ENCODE measurements around the gene APOF. TPM values are rescaled to one million over a fixed set of nuclear protein-coding genes. Genes with fewer than 3 reads are reported as not detected.
A peak's percentile ranks its signal among the peaks of the same experiment; 100 is the strongest.

The APOF gene
- total and polyA plus RNA-seq, 9 of the 15 experiments (the other 6 are each of a cell fraction or from before 2014, with no cell fraction given) = 0.09 to 0.15 (median 0.12) TPM; not detected in 5

DNA sequence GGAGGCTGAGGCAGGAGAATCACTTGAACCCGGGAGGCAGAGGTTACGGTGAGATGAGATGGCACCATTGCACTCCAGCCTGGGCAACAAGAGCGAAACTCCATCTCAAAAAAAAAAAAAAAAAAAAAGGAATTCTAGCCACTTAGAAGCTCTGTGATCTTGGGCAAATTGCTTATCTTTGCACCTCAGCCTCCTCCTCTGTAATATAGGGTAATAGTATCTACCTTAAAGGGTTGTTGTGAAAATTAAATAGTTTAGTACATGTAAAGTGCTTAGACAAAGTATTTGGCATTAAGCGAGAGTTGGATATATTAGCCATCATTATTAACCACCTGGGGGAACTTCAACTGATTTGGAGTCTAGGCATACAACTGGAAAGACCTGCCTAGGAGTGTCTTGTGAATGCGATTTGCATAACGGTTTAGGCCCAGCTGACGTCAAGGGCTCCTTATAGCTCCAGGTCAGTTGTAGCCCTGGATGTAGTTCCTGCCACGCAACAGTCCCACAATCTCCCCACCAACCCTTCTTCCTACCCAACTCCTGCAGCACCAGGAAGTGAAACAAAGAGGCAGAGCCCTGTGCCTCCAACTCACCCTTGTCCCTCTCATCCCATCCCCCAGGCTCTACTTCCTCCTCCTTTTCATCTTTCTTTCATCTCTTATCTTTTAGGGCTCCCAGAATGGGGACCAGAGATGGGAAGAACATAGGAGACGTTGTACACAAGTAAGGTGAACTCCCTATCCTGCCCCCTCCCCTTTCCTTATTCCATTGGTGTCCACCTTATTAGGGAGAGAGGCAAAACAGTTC lies 26.1 kb downstream of the APOF start (continued):
- TF ChIP-seq ZFPM2 (CRISPR knock-in tag; IDR thresholded peaks at IDR 0.05) (no peak), RREB1 (CRISPR knock-in tag; IDR thresholded peaks at IDR 0.05) (peak; percentile 76; the same call in 1 of the 2 replicates), PURB (CRISPR knock-in tag; IDR thresholded peaks at IDR 0.05; ENCODE audit: low read depth) (no peak), ZKSCAN1 (IDR thresholded peaks at IDR 0.05; ENCODE audit: low read depth, low read length) (no peak), SAFB2 (IDR thresholded peaks at IDR 0.05; ENCODE audit: borderline replicate concordance, low read depth, low read length, severe bottlenecking) (no peak), NFIC (IDR thresholded peaks at IDR 0.05) (peak; percentile 22; the same call in 1 of the 2 replicates), PCBP2 (IDR thresholded peaks at IDR 0.05; ENCODE audit: low read depth, low read length, poor library complexity, severe bottlenecking) (no peak), LCOR (CRISPR knock-in tag; IDR thresholded peaks at IDR 0.05) (no peak), NR2C2 (CRISPR knock-in tag; IDR thresholded peaks at IDR 0.05) (peak; percentile 83), NR2C2 (tag; IDR thresholded peaks at IDR 0.05) (peak; percentile 97), ARID1B (IDR thresholded peaks at IDR 0.05) (peak; percentile 56), ELF2 (CRISPR knock-in tag; IDR thresholded peaks at IDR 0.05) (peak; percentile 83)
- TF ChIP-seq, protein P1, sequence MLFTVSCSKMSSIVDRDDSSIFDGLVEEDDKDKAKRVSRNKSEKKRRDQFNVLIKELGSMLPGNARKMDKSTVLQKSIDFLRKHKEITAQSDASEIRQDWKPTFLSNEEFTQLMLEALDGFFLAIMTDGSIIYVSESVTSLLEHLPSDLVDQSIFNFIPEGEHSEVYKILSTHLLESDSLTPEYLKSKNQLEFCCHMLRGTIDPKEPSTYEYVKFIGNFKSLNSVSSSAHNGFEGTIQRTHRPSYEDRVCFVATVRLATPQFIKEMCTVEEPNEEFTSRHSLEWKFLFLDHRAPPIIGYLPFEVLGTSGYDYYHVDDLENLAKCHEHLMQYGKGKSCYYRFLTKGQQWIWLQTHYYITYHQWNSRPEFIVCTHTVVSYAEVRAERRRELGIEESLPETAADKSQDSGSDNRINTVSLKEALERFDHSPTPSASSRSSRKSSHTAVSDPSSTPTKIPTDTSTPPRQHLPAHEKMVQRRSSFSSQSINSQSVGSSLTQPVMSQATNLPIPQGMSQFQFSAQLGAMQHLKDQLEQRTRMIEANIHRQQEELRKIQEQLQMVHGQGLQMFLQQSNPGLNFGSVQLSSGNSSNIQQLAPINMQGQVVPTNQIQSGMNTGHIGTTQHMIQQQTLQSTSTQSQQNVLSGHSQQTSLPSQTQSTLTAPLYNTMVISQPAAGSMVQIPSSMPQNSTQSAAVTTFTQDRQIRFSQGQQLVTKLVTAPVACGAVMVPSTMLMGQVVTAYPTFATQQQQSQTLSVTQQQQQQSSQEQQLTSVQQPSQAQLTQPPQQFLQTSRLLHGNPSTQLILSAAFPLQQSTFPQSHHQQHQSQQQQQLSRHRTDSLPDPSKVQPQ (CRISPR knock-in tag; IDR thresholded peaks at IDR 0.05; ENCODE audit: borderline replicate concordance) = no peak

Data from K562 (cell line).